ENCODE measurements around the gene SF3B5.
"Not testable (repeated sequence)": the region's sequence is repeated elsewhere in the genome, so short reads cannot be mapped to it uniquely, and the experiment has no call there.

The SF3B5 gene

GRCh38 chr6:144095134-144096002, at the start of gene SF3B5:
SF3B5 (minus strand) TSS chr6:144095573; CDS start chr6:144095497, 76 bp downstream.
- peak; percentile 99 for DNase-seq (ENCODE audit: low read depth, low spot score)

GRCh38 chr6:144144996-144145395, 49.6 kb upstream of the SF3B5 start:
- no peak for DNase-seq (ENCODE audit: low read depth, low spot score)

GRCh38 chr6:144143878-144144277, 48.5 kb upstream of the SF3B5 start:
- DNase-seq (ENCODE audit: low read depth, low spot score) = no peak

- no peak for DNase-seq (ENCODE audit: low read depth, low spot score)
Observed at GRCh38 chr6:144143106-144143505, 47.7 kb upstream of the SF3B5 start.

- DNase-seq (ENCODE audit: low read depth, low spot score) = no peak
Observed at GRCh38 chr6:144141470-144141869, 46.1 kb upstream of the SF3B5 start.

GRCh38 chr6:144140867-144141266, 45.5 kb upstream of the SF3B5 start:
- no peak for DNase-seq (ENCODE audit: low read depth, low spot score)

GRCh38 chr6:144139817-144140216, 44.4 kb upstream of the SF3B5 start:
- no peak for DNase-seq (ENCODE audit: low read depth, low spot score)

GRCh38 chr6:144138542-144138941, 43.2 kb upstream of the SF3B5 start:
- DNase-seq (ENCODE audit: low read depth, low spot score) = no peak

- no peak for DNase-seq (ENCODE audit: low read depth, low spot score)
Observed at GRCh38 chr6:144134737-144135136, 39.4 kb upstream of the SF3B5 start.

GRCh38 chr6:144134176-144134575, 38.8 kb upstream of the SF3B5 start:
- no peak for DNase-seq (ENCODE audit: low read depth, low spot score)

GRCh38 chr6:144133225-144133821, 38.0 kb upstream of the SF3B5 start:
- no peak for DNase-seq (ENCODE audit: low read depth, low spot score)

GRCh38 chr6:144132167-144132690, 36.9 kb upstream of the SF3B5 start:
- DNase-seq (ENCODE audit: low read depth, low spot score) = not testable (repeated sequence)

- no peak for DNase-seq (ENCODE audit: low read depth, low spot score)
Observed at GRCh38 chr6:144131248-144131709, 35.9 kb upstream of the SF3B5 start.

- DNase-seq (ENCODE audit: low read depth, low spot score) = no peak
Observed at GRCh38 chr6:144129469-144129868, 34.1 kb upstream of the SF3B5 start.

GRCh38 chr6:144127097-144127496, 31.7 kb upstream of the SF3B5 start:
- no peak for DNase-seq (ENCODE audit: low read depth, low spot score)

- no peak for DNase-seq (ENCODE audit: low read depth, low spot score)
Observed at GRCh38 chr6:144123836-144124235, 28.5 kb upstream of the SF3B5 start.

GRCh38 chr6:144123421-144123820, 28.0 kb upstream of the SF3B5 start:
- no peak for DNase-seq (ENCODE audit: low read depth, low spot score)

- no peak for DNase-seq (ENCODE audit: low read depth, low spot score)
Observed at GRCh38 chr6:144122861-144123260, 27.5 kb upstream of the SF3B5 start.

- no peak for DNase-seq (ENCODE audit: low read depth, low spot score)
Observed at GRCh38 chr6:144119376-144119775, 24.0 kb upstream of the SF3B5 start.

- no peak for DNase-seq (ENCODE audit: low read depth, low spot score)
Observed at GRCh38 chr6:144115219-144115618, 19.8 kb upstream of the SF3B5 start.

GRCh38 chr6:144113366-144113765, 18.0 kb upstream of the SF3B5 start:
- no peak for DNase-seq (ENCODE audit: low read depth, low spot score)

GRCh38 chr6:144110210-144110609, 14.8 kb upstream of the SF3B5 start:
- DNase-seq (ENCODE audit: low read depth, low spot score) = no peak

GRCh38 chr6:144106206-144106605, 10.8 kb upstream of the SF3B5 start:
- no peak for DNase-seq (ENCODE audit: low read depth, low spot score)

Data from ELF-1 (cell line).